Endothelial cell (in vitro differentiated cells): ENCODE data around the gene PCDHGC5. TPM values are rescaled to one million over a fixed set of nuclear protein-coding genes. Genes with fewer than 3 reads are reported as not detected.

ENCODE experiments used
- DNase-seq: peaks from one replicate; pipeline ENCODE4 v3.0.0; 2021; ENCODE audit warnings: low spot score
- H3K27ac Mint-ChIP-seq: one replicate; pipeline ENCODE4 v1.8.0; 2021; ENCODE audit warnings: mixed read lengths, inconsistent platforms; ENCODE audit not compliant: unreplicated experiment
- H3K27me3 Mint-ChIP-seq: one replicate; pipeline ENCODE4 v1.8.0; 2021; ENCODE audit warnings: mild to moderate bottlenecking, moderate library complexity, mixed read lengths, inconsistent platforms; ENCODE audit not compliant: unreplicated experiment
- H3K36me3 Mint-ChIP-seq: one replicate; pipeline ENCODE4 v1.8.0; 2021; ENCODE audit warnings: mild to moderate bottlenecking, low read depth, mixed read lengths, inconsistent platforms; ENCODE audit not compliant: unreplicated experiment
- H3K4me1 Mint-ChIP-seq: one replicate; pipeline ENCODE4 v1.8.0; 2021; ENCODE audit warnings: mild to moderate bottlenecking, mixed read lengths, inconsistent platforms; ENCODE audit not compliant: unreplicated experiment
- H3K4me3 Mint-ChIP-seq: one replicate; pipeline ENCODE4 v1.8.0; 2021; ENCODE audit warnings: mild to moderate bottlenecking, mixed read lengths, inconsistent platforms; ENCODE audit not compliant: unreplicated experiment
- H3K9me3 Mint-ChIP-seq: one replicate; pipeline ENCODE4 v1.8.0; 2021; ENCODE audit warnings: mixed read lengths, inconsistent platforms; ENCODE audit not compliant: unreplicated experiment
- CTCF ChIP-seq: fragments of 200-600 bp; sonication (generic); IDR thresholded peaks from one replicate; pipeline ENCODE4 v1.5.0; 2021; ENCODE audit warnings: antibody characterized with exemption; ENCODE audit not compliant: unreplicated experiment
- total RNA-seq: library from RNA; stranded (reverse); fragmentation: NEBNext Ultra II Directional; extraction: Animal tissue kit (Norgen Biotek cat#: 25700); gene quantifications from one replicate; pipeline ENCODE4 v1.2.1, GENCODE V29; 2021; ENCODE audit not compliant: unreplicated experiment

PCDHGC5 gene
- total RNA-seq, 1 donor from 2014 or later, result 2.9 TPM

GRCh38 chr5:141508798-141509611 lies 20.1 kb downstream of the PCDHGC5 start:
- Mint-ChIP-seq H3K36me3 (peaks cover 49% of the 10 kb centered on the region), H3K9me3 (no peaks in the 10 kb centered on the region), H3K4me1 (peaks cover 45% of the 10 kb centered on the region), H3K27me3 (peaks cover 29% of the 10 kb centered on the region), H3K27ac (peak overlapping the region; percentile 82), H3K4me3 (peak overlapping the region; percentile 66)
- no peak for TF ChIP-seq CTCF
- DNase-seq, result peak; percentile 44

DNA sequence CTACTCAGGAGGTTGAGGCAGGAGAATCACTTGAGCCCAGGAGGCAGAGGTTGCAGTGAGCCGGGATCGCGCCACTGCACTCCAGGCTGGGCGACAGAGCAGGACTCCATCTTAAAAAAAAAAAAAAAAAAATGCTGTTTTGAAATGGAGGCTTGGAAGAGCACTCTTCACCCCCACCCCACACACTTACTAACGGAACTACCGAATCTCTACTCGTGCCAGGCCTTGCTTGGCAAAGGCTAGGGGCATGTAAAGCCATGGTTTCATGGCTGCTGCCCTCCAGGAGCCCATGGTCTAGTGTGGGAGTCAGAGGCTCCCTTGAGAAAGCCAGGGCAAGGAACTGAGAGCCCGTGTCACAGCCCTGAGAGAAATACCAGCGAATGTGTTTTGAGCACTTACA lies 21.3 kb downstream of the PCDHGC5 start:
- peaks cover 32% of the 10 kb centered on the region for H3K27me3 Mint-ChIP-seq
- no peaks in the 10 kb centered on the region for H3K9me3 Mint-ChIP-seq
- H3K36me3 Mint-ChIP-seq, result peaks cover 47% of the 10 kb centered on the region
- no peak for TF ChIP-seq CTCF
- peak overlapping the region; percentile 82 for H3K4me3 Mint-ChIP-seq
- no peak for DNase-seq
- H3K4me1 Mint-ChIP-seq, result peaks cover 56% of the 10 kb centered on the region
- no peak overlapping the region for H3K27ac Mint-ChIP-seq

DNA sequence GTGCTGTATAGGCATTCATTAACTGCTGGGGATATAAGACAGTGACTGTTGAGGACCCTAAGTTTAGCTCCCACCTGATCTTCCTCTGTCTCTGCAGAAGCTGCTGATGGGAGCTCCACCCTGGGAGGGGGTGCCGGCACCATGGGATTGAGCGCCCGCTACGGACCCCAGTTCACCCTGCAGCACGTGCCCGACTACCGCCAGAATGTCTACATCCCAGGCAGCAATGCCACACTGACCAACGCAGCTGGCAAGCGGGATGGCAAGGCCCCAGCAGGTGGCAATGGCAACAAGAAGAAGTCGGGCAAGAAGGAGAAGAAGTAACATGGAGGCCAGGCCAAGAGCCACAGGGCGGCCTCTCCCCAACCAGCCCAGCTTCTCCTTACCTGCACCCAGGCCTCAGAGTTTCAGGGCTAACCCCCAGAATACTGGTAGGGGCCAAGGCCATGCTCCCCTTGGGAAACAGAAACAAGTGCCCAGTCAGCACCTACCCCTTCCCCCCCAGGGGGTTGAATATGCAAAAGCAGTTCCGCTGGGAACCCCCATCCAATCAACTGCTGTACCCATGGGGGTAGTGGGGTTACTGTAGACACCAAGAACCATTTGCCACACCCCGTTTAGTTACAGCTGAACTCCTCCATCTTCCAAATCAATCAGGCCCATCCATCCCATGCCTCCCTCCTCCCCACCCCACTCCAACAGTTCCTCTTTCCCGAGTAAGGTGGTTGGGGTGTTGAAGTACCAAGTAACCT lies 22.1 kb downstream of the PCDHGC5 start:
- Mint-ChIP-seq H3K4me1 (peaks cover 64% of the 10 kb centered on the region), H3K4me3 (peak overlapping the region; percentile 54), H3K27ac (peak overlapping the region; percentile 67), H3K27me3 (peaks cover 34% of the 10 kb centered on the region), H3K36me3 (peaks cover 43% of the 10 kb centered on the region), H3K9me3 (no peaks in the 10 kb centered on the region)
- DNase-seq, result no peak
- TF ChIP-seq CTCF, result no peak

DNA sequence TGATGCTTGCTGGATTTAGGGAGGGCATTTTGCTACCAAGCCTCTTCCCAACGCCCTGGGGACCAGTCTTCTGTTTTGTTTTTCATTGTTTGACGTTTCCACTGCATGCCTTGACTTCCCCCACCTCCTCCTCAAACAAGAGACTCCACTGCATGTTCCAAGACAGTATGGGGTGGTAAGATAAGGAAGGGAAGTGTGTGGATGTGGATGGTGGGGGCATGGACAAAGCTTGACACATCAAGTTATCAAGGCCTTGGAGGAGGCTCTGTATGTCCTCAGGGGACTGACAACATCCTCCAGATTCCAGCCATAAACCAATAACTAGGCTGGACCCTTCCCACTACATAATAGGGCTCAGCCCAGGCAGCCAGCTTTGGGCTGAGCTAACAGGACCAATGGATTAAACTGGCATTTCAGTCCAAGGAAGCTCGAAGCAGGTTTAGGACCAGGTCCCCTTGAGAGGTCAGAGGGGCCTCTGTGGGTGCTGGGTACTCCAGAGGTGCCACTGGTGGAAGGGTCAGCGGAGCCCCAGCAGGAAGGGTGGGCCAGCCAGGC lies 23.0 kb downstream of the PCDHGC5 start:
- peaks cover 34% of the 10 kb centered on the region for H3K27me3 Mint-ChIP-seq
- TF ChIP-seq CTCF, result no peak
- H3K9me3 Mint-ChIP-seq, result no peaks in the 10 kb centered on the region
- peak overlapping the region; percentile 54 for H3K4me3 Mint-ChIP-seq
- H3K4me1 Mint-ChIP-seq, result peaks cover 70% of the 10 kb centered on the region
- peak overlapping the region; percentile 67 for H3K27ac Mint-ChIP-seq
- DNase-seq, result no peak
- peaks cover 45% of the 10 kb centered on the region for H3K36me3 Mint-ChIP-seq
